H1 (cell line): ENCODE data around the gene CPNE4.

Experiments
- CTCF ChIP-seq, 3 experiments: IDR thresholded peaks; 1 replicate in 2 of 3; 2 replicates in 1 of 3; pipeline versions ENCODE4 v1.5.1 to v1.6.1; 2011; ENCODE audit warnings: low read length in 3 of 3, mild to moderate bottlenecking in 3 of 3, inconsistent platforms in 2 of 3, low read depth in 1 of 3, moderate library complexity in 1 of 3; ENCODE audit not compliant: insufficient read depth in 1 of 3; ENCODE audit errors: control extremely low read depth in 1 of 3
- POLR2AphosphoS5 ChIP-seq: IDR thresholded peaks from 2 replicates; pipeline ENCODE4 v1.6.1; 2011; ENCODE audit warnings: low read depth, low read length
- RAD21 ChIP-seq, 2 experiments: IDR thresholded peaks in 1 of 2; conservative IDR thresholded peaks in 1 of 2; 2 replicates each; pipeline ENCODE4 v1.6.1; 2011; ENCODE audit warnings: low read depth in 2 of 2, low read length in 2 of 2, improper control_type of control experiment in 1 of 2, inconsistent platforms in 1 of 2, mild to moderate bottlenecking in 1 of 2, moderate library complexity in 1 of 2
- RFX5 ChIP-seq: IDR thresholded peaks from 2 replicates; pipeline ENCODE4 v1.6.1; 2011; ENCODE audit warnings: low read depth, low read length, improper control_type of control experiment, borderline replicate concordance
- SAP30 ChIP-seq: fragments of 300-600 bp; sonication (generic); IDR thresholded peaks from 2 replicates; pipeline ENCODE4 v1.7.1; 2012; ENCODE audit warnings: low read length, moderate library complexity, mild to moderate bottlenecking, inconsistent platforms; ENCODE audit not compliant: insufficient read depth, insufficient replicate concordance
- TAF1 ChIP-seq: IDR thresholded peaks from 2 replicates; pipeline ENCODE4 v1.6.1; 2011; ENCODE audit warnings: mild to moderate bottlenecking, low read depth, low read length
- TEAD4 ChIP-seq: IDR thresholded peaks from 2 replicates; pipeline ENCODE4 v1.6.1; 2012; ENCODE audit warnings: low read depth, low read length, inconsistent platforms, mixed read lengths
- YY1 ChIP-seq: IDR thresholded peaks from 2 replicates; pipeline ENCODE4 v1.6.1; 2011; ENCODE audit warnings: low read depth, mild to moderate bottlenecking, low read length

GRCh38 chr3:131503320-131503635 is 531.5 kb downstream of the CPNE4 start:
- TF ChIP-seq POLR2AphosphoS5 (no peak), CTCF (IDR thresholded peaks at IDR 0.05; ENCODE audit: control extremely low read depth in 1 of 3, insufficient read depth in 1 of 3, low read depth in 1 of 3, low read length in 3 of 3) (no peak), TEAD4 (no peak), TAF1 (no peak), SAP30 (no peak), RFX5 (no peak), RAD21 (IDR thresholded peaks at IDR 0.05 in 1 of 2, conservative IDR thresholded peaks at IDR 0.05 in 1 of 2; ENCODE audit: low read depth in 2 of 2, low read length in 2 of 2) (no peak), YY1 (no peak)
